GM19351 (cell line): ENCODE measurements around the gene WDFY4.

Source experiments
- ATAC-seq: cut with Tn5 transposase; IDR thresholded peaks from one replicate; pipeline ENCODE4 v1.9.1; 2021; ENCODE audit warnings: mild to moderate bottlenecking, moderate library complexity; ENCODE audit not compliant: unreplicated experiment

The WDFY4 gene

DNA sequence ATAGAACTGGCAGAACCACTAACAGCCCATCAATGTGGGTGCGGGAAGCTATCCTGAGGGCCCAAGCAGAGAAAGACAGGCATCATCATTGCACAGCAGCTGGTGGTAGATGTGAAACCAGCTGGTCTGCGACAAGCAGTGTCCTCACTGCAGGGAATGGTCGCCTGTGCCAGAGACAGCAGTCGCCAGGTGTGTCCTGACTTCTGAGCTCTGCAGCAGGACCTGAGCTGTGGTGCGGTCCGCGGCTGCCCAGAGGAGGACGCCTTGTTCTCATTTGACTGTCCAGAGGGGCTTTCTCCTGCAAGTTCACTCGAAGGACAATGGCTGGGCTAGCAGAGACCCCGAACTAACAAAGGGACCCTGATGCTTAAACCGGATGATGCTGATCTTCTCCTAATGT is 157.6 kb downstream of the WDFY4 start:
- no peak for ATAC-seq

DNA sequence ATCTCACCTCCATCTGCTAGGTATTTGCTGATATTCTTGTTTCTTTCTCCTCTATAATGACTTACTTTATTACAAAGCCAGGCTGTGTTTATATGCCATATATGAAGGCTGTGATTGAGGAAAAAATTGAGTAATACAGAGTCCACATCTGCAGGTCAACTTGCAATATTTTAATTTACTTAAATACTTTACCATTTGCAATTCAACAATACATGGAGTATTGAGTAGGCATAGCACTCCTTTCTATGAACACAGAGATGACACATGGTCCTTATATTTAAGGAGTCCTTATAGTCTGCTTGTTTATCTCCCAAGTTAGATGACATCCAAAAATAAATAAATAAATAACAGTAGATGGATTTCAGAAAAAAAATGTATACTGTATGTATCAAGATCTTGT is 158.5 kb downstream of the WDFY4 start:
- ATAC-seq, result no peak

DNA sequence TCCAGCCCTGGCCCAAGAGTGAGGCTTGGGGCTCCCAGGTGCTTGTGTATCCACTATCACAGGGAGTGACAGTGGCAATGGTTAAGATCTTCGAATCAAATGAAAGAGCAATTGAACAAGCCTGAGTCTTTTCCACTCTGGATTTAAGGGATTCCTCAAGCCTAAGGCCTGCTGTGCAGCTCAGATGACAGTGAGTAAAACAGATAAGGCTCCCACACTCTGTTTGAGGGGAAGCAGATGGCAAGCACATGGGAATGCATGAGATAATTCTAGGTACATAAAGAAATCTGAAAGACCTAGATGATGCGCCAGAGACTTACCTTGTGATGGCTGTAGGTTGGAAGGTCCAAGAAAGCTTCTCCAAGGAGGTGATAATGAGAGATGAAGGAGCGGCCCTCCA is 159.9 kb downstream of the WDFY4 start:
- no peak for ATAC-seq

DNA sequence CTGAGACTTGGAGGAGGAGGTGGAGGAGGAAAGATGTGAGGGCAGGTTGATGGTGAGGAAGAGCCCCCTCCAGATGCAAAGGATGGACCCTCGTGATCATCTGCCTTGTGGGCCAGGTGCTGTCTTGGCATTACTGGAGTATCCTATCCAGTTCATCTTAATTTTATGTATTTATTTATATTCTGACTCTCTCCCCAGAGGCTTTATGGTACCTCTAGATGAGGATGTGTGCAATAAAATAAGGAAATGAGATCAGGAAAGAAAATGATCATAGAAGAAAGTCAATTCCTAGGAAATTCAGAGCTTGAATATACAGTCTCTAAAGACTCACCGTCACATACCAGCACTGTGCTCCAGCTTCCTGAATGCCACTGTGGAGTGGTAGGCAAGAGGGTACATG is 160.8 kb downstream of the WDFY4 start:
- no peak for ATAC-seq

DNA sequence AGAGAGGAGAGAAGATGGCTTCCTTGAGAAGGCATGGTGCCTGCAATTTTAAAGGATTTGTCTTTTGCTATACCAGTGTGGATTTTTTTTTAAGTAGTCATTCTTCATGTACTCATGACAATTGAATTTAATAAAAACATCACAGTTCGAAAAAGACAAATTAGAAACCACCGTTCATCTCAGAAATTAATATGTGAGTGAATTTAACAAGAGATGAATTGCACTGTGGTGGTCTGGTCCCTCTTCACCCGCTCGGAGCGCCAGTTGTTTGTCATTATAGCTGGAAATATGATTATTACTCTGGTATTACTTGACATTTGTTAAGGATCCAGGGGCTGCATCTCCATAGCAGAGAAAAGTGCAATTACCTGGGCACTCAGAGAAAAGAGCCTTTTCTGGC is 163.0 kb downstream of the WDFY4 start:
- no peak for ATAC-seq

DNA sequence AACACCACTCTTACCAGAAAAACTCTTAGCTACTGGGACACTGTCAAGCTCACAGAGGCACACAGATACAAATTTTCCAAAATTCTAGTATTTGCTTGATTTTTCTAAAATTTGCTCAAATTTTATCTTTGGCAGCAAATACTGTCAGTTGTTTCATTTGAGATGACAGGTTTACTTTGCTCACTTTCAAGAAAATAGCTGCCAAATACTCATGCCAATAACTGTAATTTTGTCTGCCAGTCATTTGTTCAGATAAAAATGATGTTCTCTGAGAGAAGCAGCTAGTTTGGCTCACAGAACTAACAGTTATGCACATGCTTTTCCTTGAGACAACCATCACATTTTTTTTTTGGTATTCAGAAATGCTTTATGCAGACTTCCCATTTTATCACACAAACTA is 172.2 kb downstream of the WDFY4 start:
- no peak for ATAC-seq

DNA sequence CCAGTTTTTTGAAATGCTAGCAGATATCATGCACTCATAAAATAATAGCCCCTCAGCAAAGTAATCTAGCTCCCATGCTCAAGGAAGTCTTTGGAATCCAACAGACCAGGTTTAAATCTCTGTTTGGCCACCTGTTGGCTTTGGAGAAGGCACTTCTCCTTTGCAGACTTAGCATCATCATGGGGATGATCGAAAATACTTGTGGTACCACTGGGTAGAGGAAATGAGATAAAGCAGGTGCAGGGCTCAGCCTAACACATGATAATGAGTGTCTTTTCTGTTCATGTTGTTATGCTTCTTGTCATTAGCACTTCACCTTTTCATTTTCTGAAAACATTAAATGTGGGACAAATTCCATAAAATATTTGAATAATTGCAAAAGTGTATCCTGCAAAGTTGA is 187.6 kb downstream of the WDFY4 start:
- no peak for ATAC-seq

DNA sequence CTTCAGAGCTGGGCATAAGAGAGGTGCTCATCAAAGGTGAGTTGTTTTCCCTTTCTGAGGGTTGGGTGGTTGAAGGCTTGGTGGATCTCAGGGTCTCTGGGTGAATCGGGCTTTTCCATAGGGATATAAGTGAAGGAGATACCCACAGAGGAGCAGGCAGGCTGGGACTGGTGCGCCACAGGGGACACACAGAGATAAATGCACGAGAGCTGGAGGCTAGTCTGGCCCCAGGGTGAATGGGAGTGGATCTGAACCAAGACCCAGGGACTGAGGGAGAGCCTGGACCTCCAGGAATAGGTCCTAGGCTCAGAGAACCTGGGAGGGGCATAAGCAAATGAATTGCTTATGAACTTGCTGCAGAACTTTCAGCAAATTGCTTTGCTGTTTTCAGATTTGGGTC is 193.4 kb downstream of the WDFY4 start:
- ATAC-seq, result no peak

DNA sequence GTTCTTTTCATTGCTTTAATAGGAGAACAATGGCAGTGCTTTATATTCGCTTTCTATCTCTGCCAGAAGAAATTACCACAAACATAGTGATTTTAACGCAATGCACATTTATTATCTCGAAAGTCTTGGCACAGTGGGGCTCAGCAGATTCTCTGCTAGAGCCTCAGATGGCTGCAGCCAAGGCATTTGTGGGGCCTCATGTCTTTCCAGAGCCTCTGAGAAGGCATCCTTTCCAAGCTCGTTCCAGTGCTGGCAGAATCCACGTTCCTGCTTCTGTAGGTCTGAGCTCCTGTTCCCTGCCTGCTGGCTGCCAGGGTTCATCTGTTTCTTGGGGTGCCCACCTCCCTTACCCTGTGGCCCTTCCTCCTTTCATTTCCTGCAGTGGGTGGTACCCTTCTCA is 194.8 kb downstream of the WDFY4 start:
- no peak for ATAC-seq

DNA sequence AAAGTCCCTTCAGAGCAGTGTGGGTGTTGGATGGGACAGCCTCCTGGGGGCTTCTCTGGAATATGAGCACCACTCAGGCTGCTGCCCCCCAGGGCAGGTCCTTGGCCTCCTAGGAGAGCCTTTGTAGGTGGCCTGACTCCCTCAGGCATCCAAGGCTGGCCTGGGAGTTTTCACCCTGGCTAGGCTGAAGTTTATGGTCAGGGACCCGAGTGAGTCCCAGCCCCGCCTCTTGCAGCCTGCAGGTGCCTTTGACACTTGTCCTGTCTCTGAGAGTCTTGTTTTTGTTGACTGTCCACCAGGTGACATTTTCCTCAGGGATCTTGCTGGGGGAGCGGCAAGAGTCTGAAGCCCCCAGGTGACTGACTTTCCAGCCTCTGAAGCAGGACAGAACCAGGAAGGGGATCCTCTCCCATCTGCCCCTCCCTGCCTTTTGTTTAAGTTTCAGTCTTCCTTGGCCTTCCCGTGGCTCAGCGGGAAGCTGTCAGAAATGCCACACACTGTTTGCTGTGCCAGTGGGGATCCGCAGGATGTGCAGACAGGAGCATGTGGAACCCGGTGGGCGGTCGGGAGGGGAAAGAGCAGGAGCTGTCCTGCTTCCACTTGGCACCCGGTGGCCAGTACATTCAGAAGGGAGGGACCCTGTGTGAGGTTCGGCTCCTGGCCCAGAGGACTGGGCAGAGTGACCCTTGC is 195.5 kb downstream of the WDFY4 start:
- ATAC-seq, result no peak

DNA sequence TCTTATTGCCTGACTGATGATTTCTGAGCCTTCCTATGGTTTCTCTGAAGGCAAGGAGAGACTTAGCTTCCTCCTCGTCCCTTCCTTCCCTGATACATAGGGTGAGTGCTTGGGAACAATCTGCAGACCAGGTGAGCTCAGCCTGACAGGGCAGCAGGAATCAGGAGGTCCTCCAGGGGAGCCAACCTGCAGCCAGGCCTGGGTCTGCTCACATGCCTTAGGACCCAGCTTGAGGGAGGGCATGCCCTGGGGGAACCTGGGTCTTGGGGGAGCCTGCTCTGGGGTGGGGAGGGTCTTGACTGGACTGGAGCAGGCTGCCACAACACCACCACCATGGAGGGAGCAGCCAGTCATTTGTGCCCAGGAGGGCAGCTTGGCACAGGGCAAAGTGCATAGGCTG is 197.3 kb downstream of the WDFY4 start:
- no peak for ATAC-seq

DNA sequence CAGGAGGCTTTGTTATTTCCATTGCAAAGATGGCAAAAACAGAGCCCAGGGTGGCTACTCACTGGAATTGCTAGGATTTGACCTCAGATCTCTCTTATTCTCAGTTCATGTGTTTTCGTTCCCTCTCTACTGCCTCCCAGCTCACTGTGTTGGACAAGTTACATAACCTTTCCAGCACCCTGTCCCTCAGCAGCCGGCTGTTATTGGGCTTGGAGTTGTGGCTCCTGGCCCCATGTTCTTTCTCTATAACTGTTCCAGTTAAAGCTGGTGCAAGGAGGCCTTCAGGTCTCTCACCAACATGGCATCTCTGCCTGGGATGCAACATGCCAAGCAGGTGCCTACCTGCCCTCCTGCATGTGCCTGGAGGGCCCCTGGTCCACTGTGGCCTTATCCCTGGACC is 198.2 kb downstream of the WDFY4 start:
- no peak for ATAC-seq

DNA sequence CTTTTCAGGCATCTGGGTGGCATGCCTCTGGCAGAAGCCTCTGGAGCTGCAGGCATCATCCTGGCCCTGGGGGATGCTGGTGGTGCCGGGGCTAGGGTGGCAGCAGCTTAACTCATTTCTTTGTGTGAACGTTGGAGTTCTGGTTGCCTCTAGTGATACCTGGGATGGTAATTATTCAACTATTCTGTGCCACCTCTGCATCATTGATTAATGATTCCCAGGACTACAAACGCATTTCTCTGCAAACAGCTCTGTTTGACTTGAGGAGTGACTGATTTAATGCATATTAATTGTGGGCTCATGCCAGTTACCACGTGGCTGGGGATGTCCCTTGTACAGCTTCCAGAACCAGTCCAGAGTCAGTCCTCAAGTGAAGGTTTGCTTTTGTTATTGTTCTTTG is 199.0 kb downstream of the WDFY4 start:
- ATAC-seq, result no peak

DNA sequence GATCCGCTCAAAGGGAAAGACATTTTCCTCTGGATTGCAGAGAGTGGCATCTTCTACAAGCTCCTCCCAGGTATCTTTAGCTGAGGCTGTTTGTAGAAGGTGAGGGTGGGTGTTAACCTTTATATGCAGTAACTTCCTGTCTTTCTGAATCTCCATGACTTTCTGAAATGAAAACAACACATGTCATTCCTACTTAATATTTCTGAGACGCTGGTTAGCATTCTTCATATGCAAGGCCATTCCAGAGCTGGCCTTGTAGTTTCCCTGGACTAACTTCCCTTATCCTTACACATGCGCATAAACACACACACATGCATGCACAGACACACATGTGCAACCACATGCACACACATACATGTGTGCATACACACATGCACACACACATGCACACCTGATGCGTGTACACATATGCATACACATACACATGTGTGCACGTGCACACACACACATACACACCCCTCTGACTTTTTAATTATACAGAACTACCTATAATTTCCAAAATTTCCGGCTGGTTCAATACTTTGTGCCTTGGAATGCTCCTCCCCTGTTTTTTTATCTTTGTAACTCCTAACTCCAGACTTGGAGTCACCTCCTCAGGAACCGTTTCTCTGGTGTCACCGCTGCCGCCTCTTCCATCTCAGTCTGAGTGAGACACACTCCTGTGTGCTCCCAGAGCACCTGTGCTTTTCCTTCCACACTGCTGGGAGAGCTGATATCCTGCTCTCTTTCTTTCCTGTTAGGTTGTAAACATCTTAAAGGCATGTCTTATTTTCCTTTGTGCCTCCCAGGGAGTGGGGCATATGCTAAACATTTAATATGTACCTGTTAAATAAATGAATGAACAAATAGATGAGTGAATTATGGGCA is 199.7 kb downstream of the WDFY4 start:
- no peak for ATAC-seq

DNA sequence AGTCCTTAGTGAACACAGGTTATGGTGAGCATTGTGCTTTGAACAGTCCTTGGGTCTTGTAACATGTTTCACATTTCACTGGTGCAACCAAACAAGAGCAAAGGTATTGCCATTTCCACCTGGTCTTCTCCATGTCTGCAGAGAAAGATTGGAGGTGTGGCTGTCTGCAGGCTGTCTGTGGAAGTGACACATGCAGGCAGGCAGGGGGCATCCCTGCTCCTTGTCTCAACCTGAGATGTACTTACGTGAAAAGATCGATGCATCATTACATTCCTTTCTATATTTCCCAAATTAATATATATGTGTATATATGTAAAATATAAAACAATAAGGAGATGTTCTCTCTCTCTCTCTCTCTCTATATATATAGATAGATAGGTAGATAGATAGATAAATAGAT is 200.7 kb downstream of the WDFY4 start:
- ATAC-seq, result no peak

DNA sequence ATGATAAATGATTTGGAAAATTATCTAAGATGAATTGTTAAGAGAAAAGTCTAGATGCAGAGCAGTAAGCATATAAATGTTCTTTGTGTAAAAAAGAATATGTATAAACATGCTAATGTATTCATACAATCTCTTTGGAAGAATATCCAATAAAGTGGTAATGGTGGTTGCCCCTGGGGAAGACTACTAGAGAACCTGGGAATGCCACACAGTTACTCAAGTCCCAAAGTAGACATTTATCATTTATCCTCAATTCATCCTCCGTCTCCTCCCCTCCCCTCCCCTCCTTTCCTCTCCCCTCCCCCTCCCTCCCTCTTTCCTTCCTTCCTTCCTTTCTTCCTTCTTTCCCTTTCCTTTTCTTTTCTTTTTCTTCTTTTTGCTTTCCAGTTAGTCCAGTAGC is 203.3 kb downstream of the WDFY4 start:
- no peak for ATAC-seq

DNA sequence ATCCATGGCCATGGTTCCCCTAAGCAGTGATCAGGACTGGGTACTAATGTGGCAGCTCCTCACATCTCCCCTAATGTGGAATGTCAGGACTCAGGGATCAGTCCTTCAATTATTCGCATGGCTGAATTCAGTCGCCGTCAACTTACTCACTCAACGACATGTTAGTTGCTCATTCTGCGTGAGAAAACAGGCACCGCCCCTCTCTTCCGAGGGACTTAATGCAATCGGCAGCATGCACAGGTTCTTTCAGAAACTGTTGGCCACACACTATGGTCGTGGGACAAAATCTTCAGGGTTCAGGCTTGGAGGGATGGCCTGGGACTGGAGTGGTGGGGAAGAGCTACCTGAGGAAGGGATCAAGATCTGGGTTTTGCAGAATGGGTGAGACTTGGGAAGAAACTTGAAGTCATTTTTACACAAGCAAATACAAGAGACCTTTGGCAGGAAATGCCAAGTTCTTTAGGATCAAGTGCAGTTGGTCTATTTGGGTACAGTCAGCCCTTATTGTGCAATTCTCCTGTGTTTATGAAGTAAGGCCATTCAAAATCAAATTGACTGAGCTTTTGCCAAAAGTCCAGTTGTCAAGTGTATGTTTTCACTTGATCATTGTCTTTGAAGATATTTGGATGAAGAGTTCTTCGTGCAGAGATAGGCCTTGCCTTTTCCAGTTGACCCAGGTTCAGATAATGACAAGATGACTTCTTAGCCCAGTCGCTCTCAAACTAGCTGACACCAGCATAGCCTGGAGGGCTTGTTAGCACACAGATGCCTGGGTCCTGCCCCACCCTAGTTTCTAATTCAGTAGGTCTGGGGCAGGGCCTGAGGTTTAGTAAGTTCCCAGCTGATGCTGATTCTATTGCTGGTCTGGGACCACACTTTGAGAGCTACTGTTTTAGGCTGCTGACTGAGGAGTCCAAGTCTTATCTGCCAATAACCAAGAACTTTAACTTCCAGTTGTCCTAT is 206.5 kb downstream of the WDFY4 start:
- ATAC-seq, result no peak

DNA sequence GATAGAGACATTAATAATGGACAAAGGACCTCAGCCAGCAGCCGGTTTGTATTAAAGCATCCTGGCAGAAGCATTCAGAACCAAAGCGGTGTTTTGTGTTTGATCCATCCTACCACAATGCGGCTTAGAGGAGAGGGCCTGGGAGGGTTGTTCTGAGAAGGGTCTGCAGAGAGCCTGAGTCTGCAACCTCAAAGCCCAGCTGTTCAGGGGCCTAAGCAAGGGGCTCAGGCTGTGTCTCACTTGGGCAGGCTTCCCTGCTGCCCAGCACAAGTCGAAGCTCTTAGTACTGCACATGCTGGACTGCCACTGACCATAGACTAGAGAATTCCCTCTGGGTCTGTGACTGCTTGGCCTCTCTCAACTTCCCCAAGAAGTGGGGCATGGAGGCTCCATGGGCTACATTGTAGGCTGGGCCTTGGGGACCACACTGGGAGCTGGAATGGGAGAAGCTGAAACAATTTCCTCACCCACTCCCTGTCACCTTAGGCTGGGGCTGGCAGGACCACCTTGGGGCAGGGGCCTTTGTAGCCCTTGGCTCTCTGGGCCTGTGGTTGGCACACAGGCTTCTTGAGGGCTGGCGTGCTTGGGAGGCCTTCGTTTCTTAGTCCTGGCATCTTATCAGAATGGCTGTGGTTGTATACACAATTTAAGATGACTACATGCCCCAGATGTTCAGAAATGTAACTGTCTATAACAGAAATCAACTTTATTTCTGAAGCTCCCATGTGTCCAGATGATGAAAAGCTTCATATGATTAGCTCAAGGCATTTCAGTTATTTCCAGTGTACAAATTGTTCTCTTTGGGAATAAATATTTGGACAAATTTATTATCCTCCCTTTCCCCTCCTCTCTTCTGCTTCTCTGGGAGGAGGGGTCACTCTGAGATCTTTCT is 210.5 kb downstream of the WDFY4 start:
- no peak for ATAC-seq

DNA sequence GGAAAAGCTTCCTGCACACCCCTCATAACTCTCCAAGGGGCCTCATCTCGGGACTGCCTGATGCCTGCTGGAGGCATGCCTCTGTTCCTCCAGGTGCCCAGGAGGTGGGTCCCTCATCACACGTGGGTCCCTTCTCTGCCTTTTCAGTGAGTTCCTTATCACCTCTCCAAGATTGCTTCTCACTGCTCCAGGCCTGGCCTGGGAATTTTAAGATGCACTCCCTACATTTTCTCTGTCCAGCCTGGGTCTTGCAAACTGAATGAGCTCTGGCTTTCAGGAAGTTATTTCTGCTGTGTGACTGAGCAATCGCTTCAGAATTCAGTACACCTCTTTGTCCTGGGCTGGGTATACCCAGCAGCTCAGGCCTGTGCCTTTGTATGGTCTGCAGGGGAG is 211.1 kb downstream of the WDFY4 start:
- no peak for ATAC-seq

DNA sequence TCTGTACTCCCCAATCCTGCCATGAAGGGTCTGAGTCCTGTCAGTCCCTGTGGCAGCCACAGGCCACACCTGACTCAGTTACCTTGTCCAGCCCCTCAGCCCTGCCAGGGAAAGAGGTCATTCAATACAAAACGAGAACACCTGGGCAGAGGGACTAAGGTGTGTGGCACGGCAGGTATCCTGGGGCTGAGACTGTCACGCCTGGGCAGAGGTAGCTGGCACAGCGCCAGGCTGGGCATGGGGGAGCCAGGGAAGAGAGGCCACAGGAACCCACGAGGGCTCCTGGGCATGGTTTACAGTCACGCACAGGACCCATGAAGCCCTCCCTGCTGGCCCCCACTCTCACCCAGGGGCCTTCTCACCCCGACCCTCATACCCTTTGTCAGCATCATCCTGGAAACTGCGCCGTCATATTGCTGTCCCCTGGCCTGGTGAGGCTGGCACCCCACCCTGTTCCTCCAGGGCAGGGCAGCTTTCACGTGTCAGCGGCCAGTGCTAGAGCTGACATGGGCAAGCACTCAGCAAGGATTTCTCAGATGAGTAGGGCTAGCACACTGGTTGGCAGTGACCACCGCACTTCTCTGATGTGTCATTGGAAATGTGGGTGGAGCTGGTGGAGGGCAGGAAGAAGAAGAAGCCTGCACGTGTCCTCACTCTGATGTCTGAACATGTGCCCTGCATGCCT is 212.2 kb downstream of the WDFY4 start:
- no peak for ATAC-seq
